IPS-18a (cell line): Measurements from ENCODE around the gene SSBP2.
"Not testable (repeated sequence)": the region's sequence is repeated elsewhere in the genome, so short reads cannot be mapped to it uniquely, and the experiment has no call there.

Experiments
- H3K27ac ChIP-seq: one replicate; pipeline ENCODE4 v1.5.1; 2013; ENCODE audit warnings: low read length
- H3K27me3 ChIP-seq: one replicate; pipeline ENCODE4 v1.6.1; 2013; ENCODE audit warnings: mild to moderate bottlenecking, low read length; ENCODE audit not compliant: control insufficient read depth, insufficient read depth
- H3K36me3 ChIP-seq: one replicate; pipeline ENCODE4 v1.6.1; 2013; ENCODE audit warnings: low read depth, low read length; ENCODE audit not compliant: control insufficient read depth
- H3K4me1 ChIP-seq: one replicate; pipeline ENCODE4 v1.6.1; 2013; ENCODE audit warnings: low read depth, low read length; ENCODE audit not compliant: control insufficient read depth
- H3K4me3 ChIP-seq: one replicate; pipeline ENCODE4 v1.5.1; 2013; ENCODE audit warnings: low read length
- H3K9ac ChIP-seq: one replicate; pipeline ENCODE4 v1.6.1; 2013; ENCODE audit warnings: mild to moderate bottlenecking, low read length, moderate library complexity
- H3K9me3 ChIP-seq: one replicate; pipeline ENCODE4 v1.6.1; 2013; ENCODE audit warnings: low read depth, low read length; ENCODE audit not compliant: control insufficient read depth

The SSBP2 gene

GRCh38 chr5:81629986-81630385 lies 120.9 kb downstream of the SSBP2 start:
- H3K27me3 ChIP-seq = no peaks in the 10 kb centered on the region
- no peak overlapping the region for H3K9ac ChIP-seq
- H3K9me3 ChIP-seq = no peaks in the 10 kb centered on the region
- H3K27ac ChIP-seq = no peak overlapping the region
- H3K4me3 ChIP-seq = no peak overlapping the region
- peaks cover 5% of the 10 kb centered on the region for H3K4me1 ChIP-seq
- no peaks in the 10 kb centered on the region for H3K36me3 ChIP-seq

- H3K4me3 ChIP-seq, H3K27ac ChIP-seq, H3K9ac ChIP-seq, H3K4me1 ChIP-seq, H3K36me3 ChIP-seq, H3K27me3 ChIP-seq, H3K9me3 ChIP-seq: not testable (repeated sequence)
Measured at GRCh38 chr5:81628061-81628460, 122.8 kb downstream of the SSBP2 start.

- Histone ChIP-seq H3K9ac (no peak overlapping the region), H3K9me3 (no peaks in the 10 kb centered on the region), H3K36me3 (no peaks in the 10 kb centered on the region), H3K4me1 (no peaks in the 10 kb centered on the region), H3K4me3 (no peak overlapping the region), H3K27me3 (no peaks in the 10 kb centered on the region), H3K27ac (no peak overlapping the region)
Measured at GRCh38 chr5:81626524-81626923, 124.4 kb downstream of the SSBP2 start.

GRCh38 chr5:81609810-81610375 lies 141.0 kb downstream of the SSBP2 start:
- no peaks in the 10 kb centered on the region for H3K36me3 ChIP-seq
- H3K27ac ChIP-seq = no peak overlapping the region
- H3K4me1 ChIP-seq = peaks cover 19% of the 10 kb centered on the region
- H3K9ac ChIP-seq = no peak overlapping the region
- H3K9me3 ChIP-seq = peaks cover 11% of the 10 kb centered on the region
- H3K27me3 ChIP-seq = no peaks in the 10 kb centered on the region
- H3K4me3 ChIP-seq = no peak overlapping the region

GRCh38 chr5:81608976-81609375 lies 141.9 kb downstream of the SSBP2 start:
- H3K9ac ChIP-seq = no peak overlapping the region

GRCh38 chr5:81607693-81608092 lies 143.2 kb downstream of the SSBP2 start:
- Histone ChIP-seq H3K36me3 (no peaks in the 10 kb centered on the region), H3K4me3 (no peak overlapping the region), H3K9me3 (peaks cover 11% of the 10 kb centered on the region), H3K9ac (no peak overlapping the region), H3K27ac (no peak overlapping the region), H3K27me3 (no peaks in the 10 kb centered on the region), H3K4me1 (peaks cover 25% of the 10 kb centered on the region)

More at GRCh38 chr5:81608976-81609375, 141.9 kb downstream of the SSBP2 start:
- Histone ChIP-seq H3K27ac (no peak overlapping the region), H3K9me3 (peaks cover 11% of the 10 kb centered on the region), H3K4me3 (no peak overlapping the region), H3K36me3 (no peaks in the 10 kb centered on the region), H3K4me1 (peaks cover 24% of the 10 kb centered on the region), H3K27me3 (no peaks in the 10 kb centered on the region)

GRCh38 chr5:81606150-81606549 lies 144.7 kb downstream of the SSBP2 start:
- Histone ChIP-seq H3K9ac (no peak overlapping the region), H3K9me3 (peaks cover 11% of the 10 kb centered on the region), H3K27ac (no peak overlapping the region), H3K36me3 (no peaks in the 10 kb centered on the region), H3K4me3 (no peak overlapping the region), H3K4me1 (peaks cover 25% of the 10 kb centered on the region), H3K27me3 (no peaks in the 10 kb centered on the region)

- H3K27ac ChIP-seq = no peak overlapping the region
- no peak overlapping the region for H3K4me3 ChIP-seq
- H3K9me3 ChIP-seq = peaks cover 7% of the 10 kb centered on the region
- H3K4me1 ChIP-seq = peaks cover 25% of the 10 kb centered on the region
- H3K27me3 ChIP-seq = no peaks in the 10 kb centered on the region
- no peaks in the 10 kb centered on the region for H3K36me3 ChIP-seq
- H3K9ac ChIP-seq = no peak overlapping the region
Measured at GRCh38 chr5:81605299-81605698, 145.6 kb downstream of the SSBP2 start.

- H3K4me3 ChIP-seq = no peak overlapping the region
- H3K36me3 ChIP-seq = no peaks in the 10 kb centered on the region
- no peak overlapping the region for H3K27ac ChIP-seq
- peaks cover 25% of the 10 kb centered on the region for H3K4me1 ChIP-seq
- H3K9me3 ChIP-seq = no peaks in the 10 kb centered on the region
- H3K9ac ChIP-seq = no peak overlapping the region
- H3K27me3 ChIP-seq = no peaks in the 10 kb centered on the region
Measured at GRCh38 chr5:81604193-81604592, 146.7 kb downstream of the SSBP2 start.

- H3K4me3 ChIP-seq = no peak overlapping the region
- no peaks in the 10 kb centered on the region for H3K27me3 ChIP-seq
- no peak overlapping the region for H3K27ac ChIP-seq
- peaks cover 25% of the 10 kb centered on the region for H3K4me1 ChIP-seq
- H3K9ac ChIP-seq = no peak overlapping the region
- H3K36me3 ChIP-seq = no peaks in the 10 kb centered on the region
- no peaks in the 10 kb centered on the region for H3K9me3 ChIP-seq
Measured at GRCh38 chr5:81601919-81602318, 149.0 kb downstream of the SSBP2 start.

- H3K4me1 ChIP-seq = peaks cover 12% of the 10 kb centered on the region
- H3K4me3 ChIP-seq, H3K27me3 ChIP-seq, H3K27ac ChIP-seq, H3K36me3 ChIP-seq, H3K9me3 ChIP-seq, H3K9ac ChIP-seq: not testable (repeated sequence)
Measured at GRCh38 chr5:81592085-81592484, 158.8 kb downstream of the SSBP2 start.

- Histone ChIP-seq H3K4me3 (no peak overlapping the region), H3K9ac (no peak overlapping the region), H3K27ac (no peak overlapping the region), H3K36me3 (no peaks in the 10 kb centered on the region), H3K27me3 (no peaks in the 10 kb centered on the region), H3K4me1 (peaks cover 12% of the 10 kb centered on the region), H3K9me3 (peaks cover 7% of the 10 kb centered on the region)
Measured at GRCh38 chr5:81590498-81591384, 160.2 kb downstream of the SSBP2 start.
